Stomach (tissue), 9 donors: ENCODE measurements around the gene ALK. TPM values are rescaled to one million over a fixed set of nuclear protein-coding genes. Genes with fewer than 3 reads are reported as not detected.

Source experiments
- DNase-seq, 2 donors: peaks; one replicate each; pipeline versions ENCODE4 v3.0.0 to v3.0.0-alpha.2; 2013 to 2019
- H3K27ac ChIP-seq, 5 donors: fragments of 200-600 bp in 4 of 5; sonication (generic) in 4 of 5; one replicate each; pipeline ENCODE4 v1.5.1; 2013 to 2019; ENCODE audit warnings: mild to moderate bottlenecking in 1 of 5, moderate library complexity in 1 of 5
- H3K27me3 ChIP-seq, 3 donors: fragments of 200-600 bp; sonication (generic); one replicate each; pipeline ENCODE4 v1.5.1; 2017 to 2019; ENCODE audit warnings: mixed run types in 1 of 3
- H3K36me3 ChIP-seq, 4 donors: fragments of 200-600 bp; sonication (generic); 1 replicate in 3 of 4; 2 replicates in 1 of 4; pipeline ENCODE4 v1.5.1; 2016 to 2019
- H3K4me1 ChIP-seq, 4 donors: fragments of 200-600 bp; sonication (generic); one replicate each; pipeline ENCODE4 v1.5.1; 2016 to 2019
- H3K4me3 ChIP-seq, 4 donors: fragments of 200-600 bp; sonication (generic) in 3 of 4; one replicate each; pipeline ENCODE4 v1.5.1; 2016 to 2019; ENCODE audit warnings: mild to moderate bottlenecking in 1 of 4
- H3K9me3 ChIP-seq, 4 donors: fragments of 200-600 bp; sonication (generic); one replicate each; pipeline ENCODE4 v1.5.1; 2016 to 2019
- CTCF ChIP-seq, 7 experiments: fragments of 450-650 bp in 4 of 7; fragments of 200-600 bp in 3 of 7; sonication (generic) in 3 of 7; IDR thresholded peaks; one replicate each; pipeline ENCODE4 v1.5.1; 2016 to 2019; ENCODE audit warnings: antibody characterized with exemption in 7 of 7, control low read depth in 2 of 7, mild to moderate bottlenecking in 1 of 7
- EP300 ChIP-seq: sonication (generic); formaldehyde crosslinking; IDR thresholded peaks from one replicate; pipeline ENCODE4 v1.6.1; 2017; ENCODE audit warnings: antibody characterized with exemption
- POLR2A ChIP-seq, 4 donors: fragments of 450-650 bp; IDR thresholded peaks; one replicate each; pipeline ENCODE4 v1.6.1; 2016; ENCODE audit warnings: antibody characterized with exemption in 4 of 4, control low read depth in 2 of 4, mild to moderate bottlenecking in 1 of 4, moderate library complexity in 1 of 4
- POLR2AphosphoS5 ChIP-seq, 3 donors: sonication (generic); formaldehyde crosslinking; IDR thresholded peaks; one replicate each; pipeline ENCODE4 v1.6.1; 2016; ENCODE audit warnings: antibody characterized with exemption in 3 of 3
- WGBS, 5 donors: extraction: QIAGEN DNeasy Blood & Tissue Kit in 3 of 5; methylation state at CpG; one replicate each; pipeline versions ENCODE4 v1.1.5 to v1.1.7; 2013 to 2018; 5-methylcytosine and 5-hydroxymethylcytosine counted together
- intact Hi-C: fragments of 100-400 bp; cut with DNase I; formaldehyde crosslinking; loops from one replicate; pipeline ENCODE4 v1.15.1; 2023; ENCODE audit warnings: low total_unique reads
- polyA plus RNA-seq, 3 donors: library from polyadenylated mRNA; stranded (reverse); fragments of 200-250 nt; gene quantifications; one replicate each; pipeline ENCODE4 v1.2.3, GENCODE V29; 2013
- total RNA-seq, 5 donors: library from RNA; depleted of rRNA; stranded (reverse); fragments of >200 nt; gene quantifications; one replicate each; pipeline versions ENCODE4 v1.1.0 to v1.2.3, GENCODE V29; 2014 to 2016
- donor health status: healthy with polysubstance abuse.
- donor health status: Bipolar disorder and iron deficiency.
- donor health status: healthy.

The ALK gene
- total and polyA plus RNA-seq, 8 donors = 0.13 to 0.92 TPM; not detected in 6

GRCh38 chr2:29336341-29337241 lies 584.8 kb downstream of the ALK start:
- TF ChIP-seq CTCF (IDR thresholded peaks at IDR 0.05) (no peak), POLR2AphosphoS5 (IDR thresholded peaks at IDR 0.05) (no peak), EP300 (no peak), POLR2A (IDR thresholded peaks at IDR 0.05) (no peak)
- no peak for DNase-seq
- H3K36me3 ChIP-seq = no peaks in the 10 kb centered on the region
- intact Hi-C loops = no loop called here
- no peaks in the 10 kb centered on the region for H3K4me1 ChIP-seq
- H3K27ac ChIP-seq = no peak overlapping the region
- H3K9me3 ChIP-seq = no peaks in the 10 kb centered on the region
- H3K4me3 ChIP-seq = no peak overlapping the region
- no peaks in the 10 kb centered on the region for H3K27me3 ChIP-seq
- WGBS, 5 donors = 70 to 79% (median 75%) methylated on average over 10 of the region's 10 CpGs

GRCh38 chr2:29335396-29335795 lies 586.0 kb downstream of the ALK start:
- H3K36me3 ChIP-seq = no peaks in the 10 kb centered on the region
- H3K9me3 ChIP-seq = no peaks in the 10 kb centered on the region
- WGBS, 5 donors = 88 to 94% (median 90%) methylated on average over 5 of the region's 5 CpGs
- no peak overlapping the region for H3K4me3 ChIP-seq
- DNase-seq = no peak
- intact Hi-C loops = no loop called here
- no peak overlapping the region for H3K27ac ChIP-seq
- TF ChIP-seq POLR2AphosphoS5 (IDR thresholded peaks at IDR 0.05) (no peak), CTCF (IDR thresholded peaks at IDR 0.05) (no peak), EP300 (no peak), POLR2A (IDR thresholded peaks at IDR 0.05) (no peak)
- no peaks in the 10 kb centered on the region for H3K4me1 ChIP-seq
- no peaks in the 10 kb centered on the region for H3K27me3 ChIP-seq

- no peak overlapping the region for H3K4me3 ChIP-seq
- WGBS, 5 donors = 76 to 82% (median 79%) methylated on average over 10 of the region's 10 CpGs
- intact Hi-C loops = no loop called here
These were observed 586.7 kb downstream of the ALK start for GRCh38 chr2:29334706-29335105.

GRCh38 chr2:29332540-29332939 lies 588.8 kb downstream of the ALK start:
- WGBS, 5 donors = 83 to 97% (median 91%) methylated on average over 2 of the region's 2 CpGs
- H3K4me1 ChIP-seq = no peaks in the 10 kb centered on the region
- H3K9me3 ChIP-seq = no peaks in the 10 kb centered on the region
- H3K4me3 ChIP-seq = no peak overlapping the region
- DNase-seq = no peak
- H3K27ac ChIP-seq = no peak overlapping the region
- TF ChIP-seq POLR2AphosphoS5 (IDR thresholded peaks at IDR 0.05) (no peak), POLR2A (IDR thresholded peaks at IDR 0.05) (no peak), EP300 (no peak), CTCF (IDR thresholded peaks at IDR 0.05) (no peak)
- intact Hi-C loops = no loop called here
- H3K36me3 ChIP-seq = no peaks in the 10 kb centered on the region
- no peaks in the 10 kb centered on the region for H3K27me3 ChIP-seq

More at GRCh38 chr2:29334706-29335105, 586.7 kb downstream of the ALK start:
- Histone ChIP-seq H3K9me3 (no peaks in the 10 kb centered on the region), H3K4me1 (no peaks in the 10 kb centered on the region), H3K36me3 (no peaks in the 10 kb centered on the region), H3K27me3 (no peaks in the 10 kb centered on the region), H3K27ac (no peak overlapping the region)
- TF ChIP-seq POLR2AphosphoS5 (IDR thresholded peaks at IDR 0.05) (no peak), CTCF (IDR thresholded peaks at IDR 0.05) (no peak), POLR2A (IDR thresholded peaks at IDR 0.05) (no peak), EP300 (no peak)
- DNase-seq = no peak
